GM11168 (cell line): ENCODE data around the gene PUS3.

ENCODE experiments used
- in situ Hi-C: fragments of 300-500 bp; cut with MboI; formaldehyde crosslinking; loops from one replicate; pipeline ENCODE4 v1.12.0; 2022; ENCODE audit warnings: low sequenced_read_pairs; ENCODE audit not compliant: unreplicated experiment

PUS3 gene

GRCh38 chr11:125941619-125942611, 38.9 kb upstream of the PUS3 start:
- in situ Hi-C loops: no loop called here

GRCh38 chr11:125941267-125941618, 38.2 kb upstream of the PUS3 start:
- in situ Hi-C loops: no loop called here

GRCh38 chr11:125940145-125940544, 37.1 kb upstream of the PUS3 start:
- in situ Hi-C loops: no loop called here

- in situ Hi-C loops: no loop called here
Observed at GRCh38 chr11:125939081-125939521, 36.1 kb upstream of the PUS3 start.

- in situ Hi-C loops: no loop called here
Observed at GRCh38 chr11:125938418-125938817, 35.4 kb upstream of the PUS3 start.

GRCh38 chr11:125935618-125936199, 32.7 kb upstream of the PUS3 start:
- in situ Hi-C loops: no loop called here

- in situ Hi-C loops: no loop called here
Observed at GRCh38 chr11:125935056-125935455, 32.0 kb upstream of the PUS3 start.

- in situ Hi-C loops: no loop called here
Observed at GRCh38 chr11:125934473-125934872, 31.5 kb upstream of the PUS3 start.

GRCh38 chr11:125933030-125933813, 30.2 kb upstream of the PUS3 start:
- in situ Hi-C loops: no loop called here

GRCh38 chr11:125932301-125932700, 29.3 kb upstream of the PUS3 start:
- in situ Hi-C loops: no loop called here

- in situ Hi-C loops: no loop called here
Observed at GRCh38 chr11:125931668-125932067, 28.7 kb upstream of the PUS3 start.

GRCh38 chr11:125931116-125931515, 28.1 kb upstream of the PUS3 start:
- in situ Hi-C loops: no loop called here

- in situ Hi-C loops: no loop called here
Observed at GRCh38 chr11:125930076-125930450, 27.1 kb upstream of the PUS3 start.

GRCh38 chr11:125929445-125930075, 26.6 kb upstream of the PUS3 start:
- in situ Hi-C loops: loop anchor here (10.0 kb wide), 1 partner anchor 265 kb away; no protein-coding TSS in a partner anchor

- in situ Hi-C loops: loop anchor here (10.0 kb wide), 1 partner anchor 268 kb away; no protein-coding TSS in a partner anchor
Observed at GRCh38 chr11:125926682-125927081, 23.7 kb upstream of the PUS3 start.

- in situ Hi-C loops: loop anchor here (10.0 kb wide), 1 partner anchor 269 kb away; no protein-coding TSS in a partner anchor
Observed at GRCh38 chr11:125925804-125926203, 22.8 kb upstream of the PUS3 start.

GRCh38 chr11:125925247-125925740, 22.3 kb upstream of the PUS3 start:
- in situ Hi-C loops: loop anchor here (10.0 kb wide), 1 partner anchor 270 kb away; no protein-coding TSS in a partner anchor

GRCh38 chr11:125924384-125925007, 21.5 kb upstream of the PUS3 start:
- in situ Hi-C loops: loop anchor here (10.0 kb wide), 1 partner anchor 270 kb away; no protein-coding TSS in a partner anchor

GRCh38 chr11:125923633-125924032, 20.6 kb upstream of the PUS3 start:
- in situ Hi-C loops: loop anchor here (10.0 kb wide), 1 partner anchor 271 kb away; no protein-coding TSS in a partner anchor
